CD4-positive, alpha-beta memory T cell (primary cell): ENCODE measurements around the gene ZFYVE27. TPM values are rescaled to one million over a fixed set of nuclear protein-coding genes. Genes with fewer than 3 reads are reported as not detected.

ENCODE experiments used
- polyA plus RNA-seq, 2 donors: library from polyadenylated mRNA; unstranded; fragments of 300-500 nt; fragmentation: Illumina TruSeq; gene quantifications; one replicate each; pipeline ENCODE4 v1.2.3, GENCODE V29; 2021
- total RNA-seq, 2 experiments: library from RNA; stranded (reverse); gene quantifications; one replicate each; pipeline ENCODE4 v1.2.3, GENCODE V29; 2021

The ZFYVE27 gene
- total and polyA plus RNA-seq, 4 experiments from 2014 or later, result 26.8 to 64.5 (median 44.1) TPM

Other genes with a start within 250 kb of the ZFYVE27 start
- 100 to 1,000 TPM; 109 to 111 TPM for gene MMS19, start 238.7 kb upstream of the ZFYVE27 start, total RNA-seq
- 10 to 100 TPM; 35.9 to 43.1 TPM for gene MMS19, start 238.7 kb upstream of the ZFYVE27 start, polyA plus RNA-seq
- gene UBTD1, start 238.2 kb upstream of the ZFYVE27 start, total RNA-seq, result 1 to 10 TPM; 1.9 TPM
- 1 to 10 TPM; 1.3 to 1.7 TPM for gene UBTD1, start 238.2 kb upstream of the ZFYVE27 start, polyA plus RNA-seq
- gene ANKRD2, start 164.3 kb upstream of the ZFYVE27 start, total RNA-seq, result not detected
- gene ANKRD2, start 164.3 kb upstream of the ZFYVE27 start, polyA plus RNA-seq, result not detected
- gene HOGA1, start 152.7 kb upstream of the ZFYVE27 start, total RNA-seq, result not detected
- not detected for gene HOGA1, start 152.7 kb upstream of the ZFYVE27 start, polyA plus RNA-seq
- not detected for gene C10orf62, start 147.4 kb upstream of the ZFYVE27 start, total RNA-seq
- gene C10orf62, start 147.4 kb upstream of the ZFYVE27 start, polyA plus RNA-seq, result not detected
- gene MORN4, start 103.6 kb upstream of the ZFYVE27 start, total RNA-seq, result 1 to 10 TPM; 2.1 to 3.0 TPM
- 1 to 10 TPM in 1 of 2 donors, under 1 TPM in 1; 0.94 to 1.1 TPM for gene MORN4, start 103.6 kb upstream of the ZFYVE27 start, polyA plus RNA-seq
- 1 to 10 TPM; 9.8 to 9.9 TPM for gene PI4K2A, start 96.5 kb upstream of the ZFYVE27 start, total RNA-seq
- 1 to 10 TPM; 8.5 TPM for gene PI4K2A, start 96.5 kb upstream of the ZFYVE27 start, polyA plus RNA-seq
- 1 to 10 TPM; 1.9 to 2.2 TPM for gene AVPI1, start 49.9 kb upstream of the ZFYVE27 start, total RNA-seq
- 1 to 10 TPM; 1.8 to 5.6 TPM for gene AVPI1, start 49.9 kb upstream of the ZFYVE27 start, polyA plus RNA-seq
- gene MARVELD1, start 23.4 kb upstream of the ZFYVE27 start, total RNA-seq, result 1 to 10 TPM; 1.3 to 2.1 TPM
- gene MARVELD1, start 23.4 kb upstream of the ZFYVE27 start, polyA plus RNA-seq, result under 1 TPM; 0.22 to 0.88 TPM
- gene SFRP5, start 34.9 kb downstream of the ZFYVE27 start, total RNA-seq, result not detected
- not detected for gene SFRP5, start 34.9 kb downstream of the ZFYVE27 start, polyA plus RNA-seq
- gene GOLGA7B, start 112.7 kb downstream of the ZFYVE27 start, total RNA-seq, result 1 to 10 TPM; 7.6 to 7.9 TPM
- 1 to 10 TPM in 1 of 2 donors, under 1 TPM in 1; 0.46 to 1.7 TPM for gene GOLGA7B, start 112.7 kb downstream of the ZFYVE27 start, polyA plus RNA-seq